ENCODE data around the gene PBX3. TPM values are rescaled to one million over a fixed set of nuclear protein-coding genes. Genes with fewer than 3 reads are reported as not detected.
A peak's percentile ranks its signal among the peaks of the same experiment; 100 is the strongest.

PBX3 gene
- total RNA-seq, 4 donors from 2014 or later: 7.7 to 83.3 (median 12.1) TPM

- no peaks in the 10 kb centered on the region for H3K9me3 ChIP-seq
- no peak overlapping the region for H3K27ac ChIP-seq
- TF ChIP-seq, protein P1, sequence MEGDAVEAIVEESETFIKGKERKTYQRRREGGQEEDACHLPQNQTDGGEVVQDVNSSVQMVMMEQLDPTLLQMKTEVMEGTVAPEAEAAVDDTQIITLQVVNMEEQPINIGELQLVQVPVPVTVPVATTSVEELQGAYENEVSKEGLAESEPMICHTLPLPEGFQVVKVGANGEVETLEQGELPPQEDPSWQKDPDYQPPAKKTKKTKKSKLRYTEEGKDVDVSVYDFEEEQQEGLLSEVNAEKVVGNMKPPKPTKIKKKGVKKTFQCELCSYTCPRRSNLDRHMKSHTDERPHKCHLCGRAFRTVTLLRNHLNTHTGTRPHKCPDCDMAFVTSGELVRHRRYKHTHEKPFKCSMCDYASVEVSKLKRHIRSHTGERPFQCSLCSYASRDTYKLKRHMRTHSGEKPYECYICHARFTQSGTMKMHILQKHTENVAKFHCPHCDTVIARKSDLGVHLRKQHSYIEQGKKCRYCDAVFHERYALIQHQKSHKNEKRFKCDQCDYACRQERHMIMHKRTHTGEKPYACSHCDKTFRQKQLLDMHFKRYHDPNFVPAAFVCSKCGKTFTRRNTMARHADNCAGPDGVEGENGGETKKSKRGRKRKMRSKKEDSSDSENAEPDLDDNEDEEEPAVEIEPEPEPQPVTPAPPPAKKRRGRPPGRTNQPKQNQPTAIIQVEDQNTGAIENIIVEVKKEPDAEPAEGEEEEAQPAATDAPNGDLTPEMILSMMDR (IDR thresholded peaks at IDR 0.05): no peak
- TF ChIP-seq POLR2A (IDR thresholded peaks at IDR 0.05): no peak
- no peak overlapping the region for H3K4me3 ChIP-seq
- DNase-seq: peak in 1 of 3 donors; percentile 34
- H3K36me3 ChIP-seq: no peaks in the 10 kb centered on the region
- no peaks in the 10 kb centered on the region for H3K27me3 ChIP-seq
- no peaks in the 10 kb centered on the region for H3K4me1 ChIP-seq
Observed at GRCh38 chr9:125985998-125986655, 239.0 kb downstream of the PBX3 start.

DNA sequence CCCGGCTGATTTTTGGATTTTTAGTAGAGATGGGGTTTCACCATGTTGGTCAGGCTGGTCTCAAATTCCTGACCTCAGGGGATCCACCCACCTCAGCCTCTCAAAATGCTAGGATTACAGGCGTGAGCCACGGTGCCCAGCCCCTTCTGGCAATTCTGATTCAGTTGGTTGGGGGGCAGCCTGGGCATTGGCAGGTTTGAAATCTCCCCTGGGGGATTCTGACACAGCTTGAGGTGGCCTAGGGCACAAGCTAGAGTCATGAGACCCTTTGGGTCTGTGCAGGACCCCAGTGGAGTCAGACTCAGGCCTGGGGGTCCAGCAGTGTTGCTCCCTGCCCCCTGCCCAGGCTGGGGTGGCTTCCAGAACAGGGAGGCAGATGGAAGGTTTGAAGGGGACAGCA, 239.8 kb downstream of the PBX3 start:
- no peak overlapping the region for H3K4me3 ChIP-seq
- no peaks in the 10 kb centered on the region for H3K4me1 ChIP-seq
- H3K9me3 ChIP-seq: no peaks in the 10 kb centered on the region
- H3K27ac ChIP-seq: no peak overlapping the region
- H3K36me3 ChIP-seq: no peaks in the 10 kb centered on the region
- no peak for TF ChIP-seq POLR2A (IDR thresholded peaks at IDR 0.05)
- TF ChIP-seq, protein P1 (IDR thresholded peaks at IDR 0.05): no peak
- H3K27me3 ChIP-seq: no peaks in the 10 kb centered on the region
- DNase-seq: peak in 1 of 3 donors; percentile 1

DNA sequence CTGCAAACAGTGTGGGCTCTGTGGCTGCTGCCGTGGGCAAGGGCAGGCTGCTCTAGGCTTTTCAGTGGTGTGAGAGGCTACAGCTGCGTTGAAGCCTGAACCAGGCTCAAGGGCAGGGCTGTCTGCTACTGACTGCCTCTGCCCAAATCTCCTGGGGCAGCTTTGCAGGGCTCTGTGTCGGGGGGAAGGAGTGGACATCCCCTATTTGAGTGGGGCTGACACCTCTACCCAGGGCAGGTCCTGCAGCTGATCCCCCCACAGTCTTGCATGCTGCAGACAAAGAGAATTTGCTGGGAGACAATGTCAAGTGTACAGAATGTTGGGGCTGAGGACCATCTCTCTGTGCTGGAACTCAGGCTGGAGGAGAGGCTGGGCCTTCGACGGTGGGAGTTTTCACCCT, 240.2 kb downstream of the PBX3 start:
- TF ChIP-seq, protein P1 (IDR thresholded peaks at IDR 0.05): no peak
- TF ChIP-seq POLR2A (IDR thresholded peaks at IDR 0.05): no peak

DNA sequence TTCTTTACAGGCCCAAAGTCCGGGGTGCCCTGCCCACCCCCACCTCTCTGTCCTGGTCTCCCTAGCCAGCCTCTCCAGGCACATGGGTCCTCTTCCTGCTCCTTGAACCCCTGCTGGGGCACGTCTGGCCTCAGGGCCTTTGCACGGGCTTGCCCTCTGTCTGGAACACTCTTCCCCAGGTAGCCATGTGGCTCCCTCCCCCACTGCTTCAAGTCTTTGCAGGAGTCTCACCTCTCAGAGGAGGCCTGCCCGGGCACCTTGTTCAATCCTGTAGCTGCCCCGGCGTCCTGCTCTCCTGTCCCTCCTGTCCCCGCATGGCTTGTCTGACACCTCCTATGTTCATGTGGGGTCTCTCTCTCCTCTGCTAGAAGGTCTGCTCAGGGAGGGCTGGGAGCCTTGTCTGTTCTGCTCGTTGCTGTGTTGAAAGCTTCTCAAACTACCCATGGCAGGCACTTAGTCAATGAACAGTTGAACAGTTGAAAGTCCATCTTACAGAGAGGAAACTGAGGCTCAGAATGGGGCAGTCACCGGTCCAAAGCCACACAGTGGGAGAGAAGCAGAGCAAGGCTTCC, 241.4 kb downstream of the PBX3 start:
- TF ChIP-seq POLR2A (IDR thresholded peaks at IDR 0.05): no peak
- TF ChIP-seq, protein P1 (IDR thresholded peaks at IDR 0.05): no peak
- no peak overlapping the region for H3K27ac ChIP-seq
- no peaks in the 10 kb centered on the region for H3K36me3 ChIP-seq
- H3K27me3 ChIP-seq: no peaks in the 10 kb centered on the region
- peak in 1 of 3 donors; percentile 36 for DNase-seq
- no peaks in the 10 kb centered on the region for H3K4me1 ChIP-seq
- H3K9me3 ChIP-seq: no peaks in the 10 kb centered on the region
- no peak overlapping the region for H3K4me3 ChIP-seq

More for the DNA sequence above, 240.2 kb downstream of the PBX3 start:
- Histone ChIP-seq H3K4me3 (no peak overlapping the region), H3K27me3 (no peaks in the 10 kb centered on the region), H3K36me3 (no peaks in the 10 kb centered on the region), H3K9me3 (no peaks in the 10 kb centered on the region), H3K4me1 (no peaks in the 10 kb centered on the region), H3K27ac (no peak overlapping the region)
- peak in 1 of 3 donors; percentile 14 for DNase-seq

- Histone ChIP-seq H3K4me3 (no peak overlapping the region), H3K36me3 (no peaks in the 10 kb centered on the region), H3K9me3 (no peaks in the 10 kb centered on the region), H3K27me3 (no peaks in the 10 kb centered on the region), H3K4me1 (no peaks in the 10 kb centered on the region), H3K27ac (no peak overlapping the region)
- no peak for TF ChIP-seq POLR2A (IDR thresholded peaks at IDR 0.05)
- no peak for DNase-seq
Observed at GRCh38 chr9:125989090-125989501, 241.9 kb downstream of the PBX3 start.

DNA sequence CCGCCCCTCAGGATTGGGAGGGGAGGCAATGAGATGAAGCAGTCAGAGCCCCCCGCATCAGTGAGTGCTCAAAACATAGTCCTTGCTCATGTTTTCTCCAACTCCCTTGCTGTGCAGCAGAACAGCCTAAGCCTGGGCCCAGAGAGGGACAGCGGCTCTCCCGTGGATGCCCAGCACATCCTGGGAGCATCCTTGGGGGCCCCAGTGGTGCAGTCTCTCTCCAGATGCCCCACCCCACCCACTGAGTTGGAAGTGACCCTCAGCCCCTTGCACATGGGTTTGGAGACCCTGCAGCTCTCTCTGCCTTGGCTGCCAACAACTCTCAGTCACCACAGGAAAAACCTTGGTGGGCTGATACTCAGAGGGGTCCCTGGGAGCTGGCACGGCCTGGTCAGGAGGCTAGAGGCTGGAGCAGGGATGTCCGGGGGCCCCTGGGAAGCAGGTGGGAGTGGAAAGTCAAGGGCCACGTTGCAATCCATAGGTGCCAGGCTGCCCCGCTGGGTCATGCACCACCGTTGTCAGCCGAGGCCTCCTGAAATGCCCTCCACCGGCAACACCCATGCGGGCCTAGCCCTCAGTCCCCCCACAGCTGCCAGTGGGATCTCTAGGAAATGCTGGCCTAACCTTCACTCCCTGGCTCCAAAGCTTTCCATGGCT, 242.5 kb downstream of the PBX3 start:
- no peaks in the 10 kb centered on the region for H3K27me3 ChIP-seq
- TF ChIP-seq, protein P1 (IDR thresholded peaks at IDR 0.05): no peak
- TF ChIP-seq POLR2A (IDR thresholded peaks at IDR 0.05): no peak
- DNase-seq: no peak
- H3K27ac ChIP-seq: no peak overlapping the region
- H3K9me3 ChIP-seq: no peaks in the 10 kb centered on the region
- no peaks in the 10 kb centered on the region for H3K36me3 ChIP-seq
- no peaks in the 10 kb centered on the region for H3K4me1 ChIP-seq
- no peak overlapping the region for H3K4me3 ChIP-seq
